OCI-LY1 (cell line): ENCODE results near the gene VIPR2.

Source experiments
- H2AFZ ChIP-seq: fragments of 200-600 bp; sonication (generic), shearing (Covaris generic); 2 replicates; pipeline ENCODE4 v1.6.0; 2014; ENCODE audit warnings: antibody characterized with exemption, mild to moderate bottlenecking, low read length
- H3F3A ChIP-seq: fragments of 200-600 bp; sonication (generic), shearing (Covaris generic); 2 replicates; pipeline ENCODE4 v1.6.0; 2014; ENCODE audit warnings: mild to moderate bottlenecking, antibody characterized with exemption, low read length, moderate library complexity; ENCODE audit not compliant: insufficient read depth
- H3K27ac ChIP-seq: fragments of 200-600 bp; sonication (generic); 2 replicates; pipeline ENCODE4 v1.5.1; 2014; ENCODE audit warnings: low read length, mixed run types, mild to moderate bottlenecking, low read depth; ENCODE audit not compliant: poor library complexity, severe bottlenecking
- H3K27me3 ChIP-seq: fragments of 200-600 bp; sonication (generic); 2 replicates; pipeline ENCODE4 v1.6.0; 2014; ENCODE audit warnings: antibody characterized with exemption, mild to moderate bottlenecking, low read length, moderate library complexity; ENCODE audit not compliant: insufficient read depth
- H3K36me3 ChIP-seq: fragments of 200-600 bp; sonication (generic); 2 replicates; pipeline ENCODE4 v1.6.1; 2014; ENCODE audit warnings: mild to moderate bottlenecking, antibody characterized with exemption, low read length, moderate library complexity, mixed read lengths; ENCODE audit not compliant: insufficient read depth
- H3K4me1 ChIP-seq: fragments of 200-600 bp; sonication (generic); 2 replicates; pipeline ENCODE4 v1.5.1; 2014; ENCODE audit warnings: mild to moderate bottlenecking, low read length, moderate library complexity; ENCODE audit not compliant: insufficient read depth, severe bottlenecking
- H3K4me2 ChIP-seq: fragments of 200-600 bp; sonication (generic), shearing (Covaris generic); 2 replicates; pipeline ENCODE4 v1.6.1; 2014; ENCODE audit warnings: low read length
- H3K4me3 ChIP-seq: fragments of 200-600 bp; sonication (generic); 2 replicates; pipeline ENCODE4 v1.5.1; 2014; ENCODE audit warnings: low read length, low read depth, mild to moderate bottlenecking, mixed read lengths; ENCODE audit not compliant: poor library complexity, severe bottlenecking
- H3K79me2 ChIP-seq: fragments of 200-600 bp; shearing (Covaris generic); 2 replicates; pipeline ENCODE4 v1.6.1; 2016; ENCODE audit warnings: mixed run types, low read length, mixed read lengths; ENCODE audit not compliant: insufficient read depth
- H3K9ac ChIP-seq: fragments of 200-600 bp; sonication (generic), shearing (Covaris generic); 2 replicates; pipeline ENCODE4 v1.6.1; 2014; ENCODE audit warnings: mild to moderate bottlenecking, low read length, mixed read lengths
- H3K9me2 ChIP-seq: fragments of 200-600 bp; sonication (generic), shearing (Covaris generic); 2 replicates; pipeline ENCODE4 v1.6.1; 2014; ENCODE audit warnings: low read depth, mild to moderate bottlenecking, low read length, mixed read lengths
- H3K9me3 ChIP-seq: fragments of 200-600 bp; shearing (Covaris generic); 2 replicates; pipeline ENCODE4 v1.6.1; 2014; ENCODE audit warnings: low read length, mixed read lengths
- H4K20me1 ChIP-seq: fragments of 200-600 bp; sonication (generic), shearing (Covaris generic); 2 replicates; pipeline ENCODE4 v1.6.0; 2016; ENCODE audit warnings: mild to moderate bottlenecking, low read length; ENCODE audit not compliant: insufficient read depth
- CTCF ChIP-seq: fragments of 200-600 bp; sonication (generic), shearing (Covaris generic); IDR thresholded peaks from 2 replicates; pipeline ENCODE4 v1.5.1; 2017; ENCODE audit warnings: mild to moderate bottlenecking, antibody characterized with exemption, low read length, moderate library complexity, mixed read lengths
- EZH2 ChIP-seq: fragments of 200-600 bp; sonication (generic), shearing (Covaris generic); IDR thresholded peaks from 2 replicates; pipeline ENCODE4 v1.8.0; 2017; ENCODE audit warnings: borderline replicate concordance, mixed run types, mild to moderate bottlenecking, antibody characterized with exemption, low read length, moderate library complexity, mixed read lengths

VIPR2 gene

DNA sequence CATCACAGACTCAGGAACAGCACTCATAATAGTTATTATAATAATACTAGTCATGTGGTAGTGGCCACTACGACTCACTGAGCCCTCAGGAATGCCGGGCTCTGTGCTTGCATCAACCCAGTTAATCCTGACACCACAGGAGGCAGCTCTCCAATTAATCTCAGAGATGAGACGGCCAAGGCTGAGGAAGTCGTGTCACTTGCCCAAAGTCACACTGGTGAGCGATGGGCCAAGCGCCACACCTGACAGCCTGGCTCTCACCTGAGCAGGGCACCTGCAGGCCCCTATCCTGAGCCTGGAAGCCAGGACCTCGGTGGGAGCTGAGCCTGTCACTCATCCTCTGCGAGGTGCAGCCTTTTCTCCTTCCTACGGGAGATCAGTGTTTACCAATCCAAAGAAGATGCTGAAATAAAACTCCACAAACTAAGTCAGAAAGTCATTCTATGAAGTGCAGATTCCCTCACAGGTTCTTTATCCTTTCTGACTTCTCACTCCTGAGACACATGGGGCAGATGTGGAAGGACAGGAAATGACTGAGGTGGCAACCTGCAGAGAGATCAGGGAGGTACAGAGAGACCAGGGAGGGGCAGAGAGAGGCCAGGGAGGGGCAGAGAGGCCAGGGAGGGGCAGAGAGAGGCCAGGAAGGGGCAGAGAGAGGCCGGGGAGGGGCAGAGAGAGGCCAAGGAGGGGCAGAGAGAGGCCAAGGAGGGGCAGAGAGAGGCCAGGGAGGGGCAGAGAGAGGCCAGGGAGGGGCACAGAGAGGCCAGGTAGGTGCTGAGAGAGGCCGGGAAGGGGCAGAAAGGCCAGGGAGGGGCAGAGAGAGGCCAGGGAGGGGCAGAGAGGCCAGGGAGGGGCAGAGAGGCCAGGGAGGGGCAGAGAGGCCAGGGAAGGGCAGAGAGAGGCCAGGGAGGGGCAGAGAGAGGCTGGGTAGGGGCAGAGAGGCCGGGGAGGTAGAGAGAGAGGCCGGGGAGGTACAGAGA is 38.5 kb downstream of the VIPR2 start:
- Histone ChIP-seq H3K4me1 (no peaks in the 10 kb centered on the region), H3K9ac (no peak overlapping the region), H3K79me2 (no peaks in the 10 kb centered on the region), H3K27ac (no peak overlapping the region), H3K9me3 (no peaks in the 10 kb centered on the region), H3F3A (no peaks in the 10 kb centered on the region), H4K20me1 (no peaks in the 10 kb centered on the region), H3K27me3 (peaks cover 11% of the 10 kb centered on the region), H3K36me3 (no peaks in the 10 kb centered on the region), H3K9me2 (no peaks in the 10 kb centered on the region), H3K4me2 (no peak overlapping the region), H2AFZ (no peak overlapping the region), H3K4me3 (no peak overlapping the region)
- TF ChIP-seq CTCF (no peak), EZH2 (no peak)

DNA sequence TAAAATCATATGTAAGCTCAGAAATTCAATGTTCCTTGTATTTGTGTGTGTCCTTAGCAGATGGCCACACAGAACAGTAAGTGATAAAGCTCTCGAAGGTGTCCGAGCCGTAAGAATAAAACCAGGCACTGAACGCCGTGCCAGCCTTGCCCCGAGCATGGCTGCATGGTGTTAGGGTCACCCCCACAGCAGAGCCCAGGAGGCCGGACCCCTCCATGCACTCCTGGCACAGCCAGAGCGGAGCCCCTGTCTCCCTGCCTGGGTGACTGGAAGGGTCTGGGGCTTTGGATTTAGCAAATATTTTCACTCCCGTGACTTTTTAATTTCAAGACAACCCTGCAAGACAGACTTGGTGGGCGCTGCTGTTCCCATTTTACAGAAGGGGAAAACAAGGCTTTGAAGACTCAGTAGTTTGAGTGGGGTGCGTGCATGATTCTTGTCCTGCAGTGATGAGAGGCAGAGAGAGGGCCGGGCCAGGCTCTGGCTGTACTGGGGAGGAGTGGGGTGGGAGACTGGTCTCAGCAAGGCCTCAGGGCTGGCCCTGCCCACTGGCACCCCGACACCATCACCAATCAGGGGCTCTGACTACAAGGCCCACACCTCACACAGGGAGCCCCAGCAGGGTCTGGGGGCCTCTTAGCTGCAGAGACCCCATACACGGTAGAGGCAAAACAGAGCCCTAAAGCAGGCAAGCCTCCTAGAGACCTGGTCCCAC is 39.4 kb downstream of the VIPR2 start:
- no peak overlapping the region for H3K9ac ChIP-seq
- no peaks in the 10 kb centered on the region for H4K20me1 ChIP-seq
- H3K9me2 ChIP-seq = no peaks in the 10 kb centered on the region
- H3K27me3 ChIP-seq = peaks cover 11% of the 10 kb centered on the region
- no peak overlapping the region for H3K27ac ChIP-seq
- no peak for TF ChIP-seq EZH2
- no peak overlapping the region for H3K4me2 ChIP-seq
- no peak overlapping the region for H2AFZ ChIP-seq
- no peaks in the 10 kb centered on the region for H3K9me3 ChIP-seq
- no peaks in the 10 kb centered on the region for H3K79me2 ChIP-seq
- H3F3A ChIP-seq = no peaks in the 10 kb centered on the region
- no peaks in the 10 kb centered on the region for H3K36me3 ChIP-seq
- H3K4me3 ChIP-seq = no peak overlapping the region
- H3K4me1 ChIP-seq = no peaks in the 10 kb centered on the region

- no peak overlapping the region for H3K27ac ChIP-seq
- no peaks in the 10 kb centered on the region for H3K79me2 ChIP-seq
- H3K4me3 ChIP-seq = no peak overlapping the region
- no peaks in the 10 kb centered on the region for H3K4me1 ChIP-seq
- H3K9ac ChIP-seq = no peak overlapping the region
- H3F3A ChIP-seq = no peaks in the 10 kb centered on the region
- H4K20me1 ChIP-seq = no peaks in the 10 kb centered on the region
- no peak overlapping the region for H2AFZ ChIP-seq
- H3K9me2 ChIP-seq = no peaks in the 10 kb centered on the region
- no peak overlapping the region for H3K4me2 ChIP-seq
- no peaks in the 10 kb centered on the region for H3K36me3 ChIP-seq
- no peak for TF ChIP-seq CTCF
- no peak for TF ChIP-seq EZH2
- peaks cover 11% of the 10 kb centered on the region for H3K27me3 ChIP-seq
- no peaks in the 10 kb centered on the region for H3K9me3 ChIP-seq
These were observed 40.3 kb downstream of the VIPR2 start for GRCh38 chr7:159104188-159104920.
